GM19438 (cell line): Measurements from ENCODE around the gene TET3.
A peak's percentile ranks its signal among the peaks of the same experiment; 100 is the strongest.
"Not testable (repeated sequence)": the region's sequence is repeated elsewhere in the genome, so short reads cannot be mapped to it uniquely, and the experiment has no call there.

Experiments
- ATAC-seq: cut with Tn5 transposase; IDR thresholded peaks from one replicate; pipeline ENCODE4 v1.9.1; 2021; ENCODE audit warnings: low read depth; ENCODE audit not compliant: unreplicated experiment

The TET3 gene

DNA sequence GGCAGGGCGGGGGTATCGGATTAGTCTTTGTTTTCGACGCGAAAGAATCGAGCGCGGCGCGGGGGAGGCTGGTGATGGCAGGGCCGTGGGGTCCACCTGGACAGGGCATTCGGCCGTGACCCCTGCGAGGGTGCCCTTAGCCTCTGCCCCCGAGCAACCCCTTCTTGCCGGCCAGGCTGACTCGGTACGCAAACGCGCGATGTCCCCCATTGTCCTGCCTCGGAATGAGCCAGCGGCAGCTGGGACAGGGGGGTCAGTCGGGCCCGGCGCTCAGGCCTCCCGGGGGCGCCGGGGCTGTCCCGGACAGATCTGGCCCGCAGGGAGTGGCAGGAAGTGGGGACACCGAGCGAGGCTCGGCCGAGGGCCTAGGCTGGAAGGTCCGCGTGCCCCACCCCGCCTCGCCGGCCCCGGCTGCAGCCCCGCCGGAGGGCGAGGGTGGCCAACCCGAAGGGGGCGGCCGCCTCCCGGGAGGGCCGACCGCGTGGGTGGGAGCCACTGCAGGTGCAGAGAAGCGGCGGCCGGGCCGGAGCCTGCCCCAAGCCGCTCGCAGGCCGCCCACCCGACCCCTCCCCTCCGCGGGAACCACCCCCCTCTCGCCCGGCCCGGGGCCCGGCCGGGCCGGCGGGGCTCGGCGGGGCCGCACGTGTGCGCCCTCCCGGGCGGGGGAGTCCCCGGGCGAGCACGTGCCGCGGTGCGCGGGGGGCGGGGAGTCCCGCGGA, at the start of gene TET3:
Gene TET3, plus strand, starts transcription at position 708 of the 719 bp plus-strand sequence. CDS start 1,494 bp downstream, outside the sequence.
- ATAC-seq: peak; percentile 42

DNA sequence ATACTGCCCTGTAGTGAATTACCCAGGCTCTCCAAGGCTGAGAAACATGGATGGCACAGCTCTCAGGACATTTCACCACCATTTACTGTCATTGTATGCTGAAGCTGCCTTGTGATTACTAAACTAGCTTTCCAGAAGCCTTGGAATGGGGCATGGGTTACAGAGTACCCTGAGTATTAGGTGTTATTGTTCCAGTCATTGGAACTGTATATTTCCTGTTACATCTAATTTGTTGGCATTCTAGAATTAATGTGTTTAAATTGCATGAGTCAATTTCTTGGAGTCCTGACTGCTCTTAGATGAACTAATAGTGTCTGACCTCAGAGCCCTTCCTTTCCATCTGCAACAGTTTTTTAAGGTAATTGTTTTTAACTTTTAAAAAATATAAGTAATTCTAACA, 49.1 kb upstream of the TET3 start:
- no peak for ATAC-seq

DNA sequence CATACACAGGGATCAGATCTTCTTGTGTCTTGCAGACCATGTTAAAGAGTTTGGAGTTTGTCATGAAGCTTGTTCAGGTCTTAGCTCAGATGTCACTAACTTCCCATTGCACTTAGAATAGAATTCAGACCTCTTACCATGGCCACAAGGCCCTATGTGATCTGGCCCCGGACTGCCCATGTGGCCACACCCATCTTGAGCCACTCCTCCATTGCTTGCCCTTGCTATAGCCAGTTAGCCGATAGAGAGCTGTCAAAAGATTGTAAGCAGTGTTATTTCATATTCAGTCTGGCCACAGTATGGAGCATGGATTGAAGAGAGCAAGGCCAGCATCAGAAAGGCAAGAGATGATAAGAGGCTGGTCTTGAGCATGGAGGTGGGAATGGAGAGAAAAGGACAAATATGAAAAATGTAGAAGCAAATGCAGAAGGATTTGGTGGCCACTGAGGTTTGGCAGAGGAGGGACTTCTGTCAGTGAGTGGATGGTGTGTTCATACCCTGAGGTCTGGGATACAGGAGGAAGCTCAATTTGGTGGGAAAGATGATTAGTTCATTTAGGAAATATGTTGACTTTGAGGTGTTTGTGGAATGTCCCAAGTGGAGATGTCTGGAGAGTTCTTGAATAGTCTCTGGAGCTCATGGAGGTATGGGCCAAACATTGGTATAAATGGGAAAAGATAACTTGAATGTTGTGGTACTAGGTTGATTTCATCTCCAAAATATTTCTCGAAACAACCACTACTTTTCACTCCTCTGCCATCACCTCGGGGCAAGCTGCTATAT, 47.4 kb upstream of the TET3 start:
- no peak for ATAC-seq

DNA sequence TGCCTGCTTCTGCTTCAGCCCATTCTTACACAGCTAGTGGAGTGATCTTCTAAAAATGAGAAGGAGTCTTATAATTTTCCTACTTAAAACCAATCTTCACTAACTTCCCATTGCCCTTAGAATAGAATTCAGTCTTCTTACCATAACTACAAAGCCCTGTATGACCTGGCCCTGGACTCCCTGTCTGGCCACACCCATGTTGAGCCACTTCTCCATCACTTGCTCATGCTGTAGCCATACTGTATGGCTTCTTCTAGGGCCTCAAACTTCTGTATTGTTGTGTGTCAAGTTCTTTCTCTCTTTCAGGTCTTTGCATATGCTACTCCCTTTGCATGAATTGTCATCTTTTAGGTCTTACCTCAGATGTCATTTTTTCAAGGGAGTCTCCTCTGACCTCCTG, 46.8 kb upstream of the TET3 start:
- no peak for ATAC-seq

DNA sequence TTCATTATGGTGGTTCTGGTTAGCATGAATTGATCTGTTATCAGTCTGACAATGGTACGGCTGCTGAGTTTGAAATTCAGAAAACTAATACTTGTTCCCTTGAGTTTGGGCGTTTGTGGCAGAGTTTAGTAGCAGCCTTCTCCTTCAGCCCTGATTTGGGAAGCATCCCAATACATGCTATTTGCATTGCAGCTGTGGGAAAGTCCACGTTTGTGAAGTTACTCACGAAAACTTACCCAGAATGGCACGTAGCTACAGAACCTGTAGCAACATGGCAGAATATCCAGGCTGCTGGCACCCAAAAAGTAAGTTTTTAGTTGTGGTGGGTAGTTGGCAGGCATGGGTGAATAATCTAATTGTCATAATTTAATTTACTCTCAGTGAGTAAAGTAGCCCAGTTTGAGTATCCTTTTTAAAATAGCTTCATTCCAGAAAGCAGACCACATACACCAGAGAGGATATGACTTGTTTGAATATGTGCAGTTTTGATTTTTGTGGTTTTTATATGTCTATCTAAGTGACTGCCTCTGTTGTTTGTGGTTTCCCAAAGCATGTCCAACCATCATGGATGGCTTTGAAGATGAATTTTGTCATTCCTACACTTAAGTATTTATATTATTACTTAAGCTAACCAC, 45.9 kb upstream of the TET3 start:
- no peak for ATAC-seq

DNA sequence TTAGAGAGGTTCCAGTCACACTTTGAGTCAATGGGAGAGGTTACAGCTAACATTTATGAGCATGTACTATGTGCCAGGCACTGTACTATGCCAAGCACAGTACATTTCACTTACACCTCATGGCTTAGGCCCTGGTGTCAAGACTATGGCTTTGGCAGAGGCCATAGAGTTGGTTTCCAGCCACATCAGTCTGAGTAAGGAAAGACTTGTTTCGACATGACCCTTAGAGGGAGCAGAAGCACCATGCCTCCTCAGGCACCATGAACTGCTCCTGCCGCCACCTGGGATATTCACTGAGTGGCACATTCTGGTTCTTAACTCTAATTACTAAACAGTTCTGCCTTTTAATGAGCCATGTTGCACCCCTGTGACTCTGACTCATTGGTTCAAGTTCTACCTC, 45.3 kb upstream of the TET3 start:
- no peak for ATAC-seq

DNA sequence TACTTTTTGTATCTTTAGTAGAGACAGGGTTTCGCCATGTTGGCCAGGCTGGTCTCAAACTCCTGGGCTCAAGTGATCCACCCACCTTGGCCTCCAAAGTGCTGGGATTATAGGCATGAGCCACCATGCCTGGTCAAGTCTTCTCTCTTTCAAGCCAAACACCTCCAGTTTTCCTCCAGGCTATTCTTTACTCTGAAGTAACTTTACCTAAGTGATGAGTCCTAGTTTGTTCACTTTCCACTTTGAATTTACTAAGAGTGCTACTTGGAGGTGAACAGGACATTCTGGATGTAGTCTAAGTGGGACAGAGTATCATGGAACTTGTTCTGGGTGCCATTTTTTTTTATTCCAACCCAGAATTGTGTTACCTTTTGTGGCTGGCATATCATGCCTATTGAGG, 44.6 kb upstream of the TET3 start:
- not testable (repeated sequence) for ATAC-seq

DNA sequence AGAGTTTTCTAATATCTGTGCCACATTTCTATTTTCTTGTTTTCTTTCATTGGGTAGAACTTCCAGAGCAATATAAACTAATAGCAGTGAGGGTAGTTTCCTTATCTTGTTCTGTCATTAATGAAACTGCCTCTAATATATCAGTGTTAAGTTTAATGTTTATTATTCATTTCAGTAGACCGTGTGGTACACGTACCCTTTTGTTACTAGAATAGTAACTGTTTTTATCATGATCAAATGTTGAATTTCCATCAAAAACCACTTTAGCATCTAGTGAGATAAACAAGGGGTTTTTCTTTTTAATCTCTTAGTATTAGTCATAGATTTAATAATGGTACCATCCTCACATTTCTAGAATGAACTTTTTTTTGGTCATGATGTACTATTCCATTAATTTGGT, 42.0 kb upstream of the TET3 start:
- no peak for ATAC-seq

DNA sequence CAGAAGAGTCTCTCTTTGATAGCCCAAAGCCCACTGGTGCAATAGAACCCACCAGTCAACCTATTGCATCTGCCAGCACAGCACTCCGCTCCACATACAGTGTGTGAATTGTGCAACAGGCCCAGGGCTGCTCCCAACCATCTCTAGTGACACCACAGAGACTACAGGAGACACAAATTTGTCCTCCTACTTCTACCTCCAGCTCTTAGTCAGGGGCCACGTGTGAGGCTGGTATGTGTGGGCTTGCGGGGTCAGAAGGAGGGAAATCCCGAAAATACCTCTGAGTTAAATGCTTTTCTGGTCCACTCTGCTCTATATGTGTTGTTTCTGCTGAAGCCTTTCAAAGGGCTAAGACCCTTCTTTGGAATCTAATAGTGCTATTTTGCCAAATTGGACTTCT, 40.0 kb upstream of the TET3 start:
- ATAC-seq: no peak

DNA sequence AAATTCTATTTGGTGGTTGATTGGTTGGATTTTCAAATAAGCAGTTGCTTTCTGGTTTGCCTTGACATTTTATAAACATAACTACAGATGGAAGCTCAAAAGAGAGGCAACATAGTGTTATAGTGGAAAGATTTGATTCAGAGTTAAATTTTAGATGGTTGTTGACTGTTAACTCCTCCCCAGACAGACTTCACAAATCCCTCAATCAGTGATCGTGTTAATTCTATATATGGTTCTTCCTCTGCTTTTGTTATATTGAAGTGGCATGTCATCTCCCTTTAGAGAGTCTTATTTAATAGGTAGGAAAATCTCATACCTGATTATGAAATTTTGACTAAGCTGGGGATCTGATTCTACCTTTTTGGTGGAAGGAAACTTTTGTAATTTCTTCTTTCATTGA, 38.5 kb upstream of the TET3 start:
- ATAC-seq: no peak

DNA sequence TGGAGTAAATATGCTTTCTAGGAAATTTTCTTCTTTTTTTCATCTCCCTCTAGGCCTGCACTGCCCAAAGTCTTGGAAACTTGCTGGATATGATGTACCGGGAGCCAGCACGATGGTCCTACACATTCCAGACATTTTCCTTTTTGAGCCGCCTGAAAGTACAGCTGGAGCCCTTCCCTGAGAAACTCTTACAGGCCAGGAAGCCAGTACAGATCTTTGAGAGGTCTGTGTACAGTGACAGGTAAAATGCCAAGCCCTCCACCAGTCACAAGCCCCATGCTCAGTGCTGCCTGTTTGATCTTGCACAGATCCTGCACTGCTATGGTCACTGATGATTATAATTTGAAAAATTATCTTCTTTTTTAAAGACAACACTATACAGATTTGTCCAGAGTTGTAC, 38.0 kb upstream of the TET3 start:
- ATAC-seq: no peak

DNA sequence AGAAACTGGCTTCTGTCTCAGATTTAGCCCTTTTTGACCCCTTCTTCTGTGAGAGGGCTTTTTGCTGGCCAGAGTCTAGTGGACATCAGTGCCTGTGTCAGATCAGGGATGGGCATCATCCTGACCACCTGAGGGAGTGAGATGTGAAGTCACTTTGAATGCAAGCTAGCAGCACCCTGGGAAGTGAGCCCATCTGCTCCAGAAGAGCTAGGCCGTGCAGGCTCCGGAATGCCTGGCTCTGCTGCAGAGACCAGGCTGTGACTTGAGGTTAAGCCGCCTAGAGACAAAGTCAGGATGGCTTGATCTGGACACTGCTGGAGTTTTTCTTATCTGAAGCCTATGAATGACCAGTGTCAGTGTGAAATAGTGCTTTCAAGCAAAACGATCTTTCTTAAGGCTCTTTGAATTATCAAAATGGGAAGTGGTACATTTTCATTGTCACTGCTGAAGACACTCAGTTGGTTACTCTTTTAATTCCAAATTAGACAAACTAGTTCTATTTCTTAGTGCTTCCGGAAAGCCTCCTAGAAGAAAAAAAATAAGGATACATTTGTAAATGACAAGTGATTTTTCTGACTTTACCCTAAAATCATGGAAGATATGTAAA, 37.2 kb upstream of the TET3 start:
- no peak for ATAC-seq

DNA sequence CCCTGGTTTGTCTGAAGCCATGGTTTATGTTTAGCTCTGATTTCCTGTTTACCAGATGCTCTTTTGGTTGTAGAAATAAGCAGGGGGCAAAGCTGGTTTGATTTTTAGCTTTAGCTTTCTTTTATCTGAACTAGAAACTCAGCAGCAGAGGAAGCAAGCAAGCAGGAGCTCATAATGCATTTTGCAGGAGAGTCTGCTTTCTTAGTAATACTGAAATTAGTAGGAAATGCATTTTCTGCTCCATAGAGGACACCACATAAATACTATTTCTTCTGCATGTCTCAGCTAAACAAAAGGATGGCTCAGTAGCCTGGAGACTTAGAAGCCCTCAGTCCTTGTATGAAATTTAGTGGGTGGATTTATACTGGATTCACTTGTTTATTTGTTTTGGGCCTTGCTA, 34.9 kb upstream of the TET3 start:
- ATAC-seq: no peak

DNA sequence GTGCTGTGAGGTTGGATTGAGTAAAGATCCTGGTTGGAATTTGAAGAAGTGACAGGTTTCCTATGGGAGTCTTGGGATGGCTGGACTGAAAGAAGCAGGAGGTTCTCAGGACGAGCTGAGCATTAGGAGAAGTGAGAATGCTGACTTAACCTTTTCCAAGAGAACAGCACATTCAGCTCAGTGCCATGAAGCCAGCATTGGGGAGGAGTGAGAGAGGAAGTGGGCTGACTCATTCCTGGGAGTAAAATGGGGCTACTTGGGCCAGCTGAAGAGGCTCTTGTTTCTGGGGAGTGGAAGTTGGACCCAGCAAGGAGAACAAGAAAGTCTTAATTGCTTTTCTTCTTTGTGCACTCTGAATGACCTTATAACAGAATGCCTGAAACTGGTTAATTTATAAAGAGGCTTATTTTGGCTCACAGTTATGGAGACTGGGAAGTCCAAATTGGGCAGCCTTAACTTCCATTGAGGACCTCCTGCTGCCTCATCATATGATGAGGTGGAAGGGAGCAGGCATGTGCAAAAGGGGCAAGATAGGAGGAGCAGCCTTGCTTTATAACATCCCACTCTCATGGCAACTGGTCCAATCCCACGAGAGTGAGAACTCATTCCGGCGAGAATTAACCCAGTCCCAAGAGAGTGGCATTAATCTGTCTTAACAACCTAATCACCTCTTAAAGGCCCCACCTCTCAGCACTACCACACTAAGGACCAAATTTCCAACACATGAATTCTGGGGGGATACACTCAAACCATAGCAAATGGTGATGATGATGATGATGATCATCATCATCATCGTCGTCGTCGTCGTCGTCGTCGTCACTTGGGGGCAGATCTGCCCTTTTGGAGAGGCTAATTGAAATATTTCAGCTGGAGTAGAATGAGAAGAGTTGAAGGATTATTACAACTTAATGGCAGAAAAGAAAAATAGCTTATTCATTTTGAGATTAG, 31.9 kb upstream of the TET3 start:
- ATAC-seq: no peak

DNA sequence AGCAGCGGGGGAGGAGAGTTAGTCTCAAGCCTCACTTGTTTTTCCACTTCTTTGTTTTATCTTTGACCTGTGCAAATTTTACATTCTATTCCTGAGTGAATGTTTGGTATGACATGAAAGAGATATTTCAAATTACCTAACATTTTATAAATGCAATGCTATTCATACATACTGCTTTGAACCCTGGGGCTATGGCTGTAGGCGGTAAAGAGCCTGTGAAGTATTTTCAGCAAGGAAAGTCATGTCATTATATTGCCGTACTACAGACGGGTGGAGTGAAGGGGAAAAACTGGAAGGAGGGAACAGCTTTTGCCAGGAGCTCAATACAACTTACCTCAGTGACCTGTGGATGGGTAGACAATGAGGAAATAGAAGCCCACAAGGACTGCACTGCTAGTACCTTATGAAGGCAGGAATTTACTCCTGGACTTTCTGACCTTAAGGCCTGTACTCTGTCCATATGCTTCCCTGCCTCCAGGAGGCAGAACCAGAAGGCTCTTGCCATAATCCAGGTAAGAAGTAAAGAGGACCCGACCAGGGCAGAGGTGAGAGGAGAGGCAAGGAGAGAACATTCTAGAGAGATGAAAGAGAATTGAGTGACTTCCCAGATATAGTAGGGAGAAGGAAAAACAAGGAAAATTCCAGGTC, 28.4 kb upstream of the TET3 start:
- ATAC-seq: no peak

DNA sequence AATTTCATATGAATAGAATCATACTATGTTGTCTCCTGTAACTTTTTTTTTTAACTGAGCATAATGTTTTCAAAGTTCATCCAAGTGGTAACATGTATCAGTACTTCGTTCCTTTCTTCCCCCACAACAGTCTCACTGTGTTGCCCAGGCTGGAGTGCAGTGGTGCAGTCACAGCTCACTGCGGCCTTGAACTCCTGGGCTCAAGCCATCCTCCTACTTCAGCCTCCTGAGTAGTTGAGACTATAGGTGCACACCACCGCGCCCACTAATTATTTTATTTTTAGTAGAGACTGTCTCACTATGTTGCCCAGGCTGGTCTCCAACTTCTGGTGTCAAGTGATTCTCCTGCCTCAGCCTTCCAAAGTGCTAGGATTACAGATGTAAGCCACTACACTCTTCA, 23.4 kb upstream of the TET3 start:
- ATAC-seq: no peak

DNA sequence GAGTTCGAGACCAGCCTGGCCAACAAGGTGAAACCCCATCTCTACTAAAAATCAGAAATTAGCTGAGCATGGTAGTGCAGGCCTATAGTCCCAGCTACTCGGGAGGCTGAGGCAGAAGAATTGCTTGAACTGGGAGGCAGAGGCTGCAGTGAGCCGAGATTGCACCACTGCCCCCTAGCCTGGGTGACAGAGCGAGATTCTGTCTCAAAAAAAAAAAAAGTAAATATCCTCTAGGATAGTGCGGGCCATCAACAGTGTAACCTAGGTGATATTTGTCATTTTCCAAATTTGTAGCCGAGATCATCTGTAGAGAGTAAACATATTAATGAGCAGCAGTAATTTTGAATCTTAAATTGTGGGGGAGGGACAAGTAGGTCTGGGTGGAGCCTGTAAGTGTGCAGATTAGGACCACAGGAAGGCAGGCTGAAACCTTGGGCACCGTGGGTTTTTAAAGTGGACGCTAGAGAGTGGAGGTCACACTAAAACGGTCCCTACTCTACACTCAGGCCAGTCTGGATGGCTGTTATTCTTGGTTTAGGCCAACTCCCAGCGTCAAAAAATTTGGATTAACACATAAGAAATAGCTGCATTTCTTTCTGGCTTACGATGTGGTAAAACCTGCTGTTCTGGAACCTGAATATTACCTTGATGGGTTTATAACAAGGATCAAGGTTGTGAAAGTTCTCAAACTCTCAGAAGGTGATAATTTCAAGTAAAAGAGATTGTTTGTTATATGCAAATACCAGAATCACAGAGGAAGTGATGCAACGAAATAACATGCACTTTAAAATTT, 22.7 kb upstream of the TET3 start:
- no peak for ATAC-seq

DNA sequence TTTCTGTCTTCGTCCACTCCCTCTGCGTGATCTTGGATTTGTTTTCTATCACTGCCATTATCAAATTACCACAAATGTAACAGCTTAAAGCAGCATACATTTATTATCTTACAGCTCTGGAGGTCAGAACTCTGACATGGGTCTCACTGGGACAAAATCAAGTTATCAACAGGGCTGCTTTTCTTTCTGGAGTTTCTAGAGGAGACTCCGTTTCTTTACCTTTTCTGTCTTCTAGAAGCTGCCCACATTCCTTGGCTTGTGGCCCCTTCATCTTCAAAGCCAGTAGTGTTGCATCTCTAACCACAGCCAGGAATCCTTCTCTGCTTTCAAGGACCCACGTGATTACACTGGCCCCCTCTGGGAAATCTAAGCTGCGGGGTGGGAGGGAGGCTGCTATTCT, 21.9 kb upstream of the TET3 start:
- no peak for ATAC-seq
